ENCODE measurements around the gene RASD2.
A peak's percentile ranks its signal among the peaks of the same experiment; 100 is the strongest.
"Not testable (repeated sequence)": the region's sequence is repeated elsewhere in the genome, so short reads cannot be mapped to it uniquely, and the experiment has no call there.

RASD2 gene

GRCh38 chr22:35540595-35541253 lies at the start of gene RASD2:
TSS of gene RASD2 (plus strand) at chr22:35540831. CDS start at chr22:35546810, 5,979 bp downstream.
- H3K4me3 ChIP-seq (ENCODE audit: low read length), result no peak within 1 kb of the TSS
- peak within 1 kb of the TSS; percentile 50 for H3K9ac ChIP-seq (ENCODE audit: low read length)
- H3K4me1 ChIP-seq (ENCODE audit: control insufficient read depth, insufficient read depth, low read length), result peaks cover 13% of the 10 kb centered on the region
- no peaks in the 10 kb centered on the region for H3K36me3 ChIP-seq (ENCODE audit: control insufficient read depth, insufficient read depth, low read length)
- H3K9me3 ChIP-seq (ENCODE audit: control insufficient read depth, low read length), result no peaks in the 10 kb centered on the region
- H3K27me3 ChIP-seq (ENCODE audit: control insufficient read depth, insufficient read depth, low read length), result peaks cover 44% of the 10 kb centered on the region

- H3K27me3 ChIP-seq (ENCODE audit: control insufficient read depth, insufficient read depth, low read length); H3K4me3 ChIP-seq (ENCODE audit: low read length); H3K9me3 ChIP-seq (ENCODE audit: control insufficient read depth, low read length); H3K9ac ChIP-seq (ENCODE audit: low read length); H3K4me1 ChIP-seq (ENCODE audit: control insufficient read depth, insufficient read depth, low read length); H3K36me3 ChIP-seq (ENCODE audit: control insufficient read depth, insufficient read depth, low read length): not testable (repeated sequence)
Observed at GRCh38 chr22:35491061-35491907, 49.3 kb upstream of the RASD2 start.

GRCh38 chr22:35491908-35492380 lies 48.7 kb upstream of the RASD2 start:
- no peak overlapping the region for H3K9ac ChIP-seq (ENCODE audit: low read length)
- H3K9me3 ChIP-seq (ENCODE audit: control insufficient read depth, low read length), result no peaks in the 10 kb centered on the region
- H3K4me3 ChIP-seq (ENCODE audit: low read length), result no peak overlapping the region
- H3K4me1 ChIP-seq (ENCODE audit: control insufficient read depth, insufficient read depth, low read length), result no peaks in the 10 kb centered on the region
- peaks cover 7% of the 10 kb centered on the region for H3K27me3 ChIP-seq (ENCODE audit: control insufficient read depth, insufficient read depth, low read length)
- no peaks in the 10 kb centered on the region for H3K36me3 ChIP-seq (ENCODE audit: control insufficient read depth, insufficient read depth, low read length)

GRCh38 chr22:35493074-35493473 lies 47.6 kb upstream of the RASD2 start:
- H3K4me1 ChIP-seq (ENCODE audit: control insufficient read depth, insufficient read depth, low read length), result peaks cover under 1% of the 10 kb centered on the region
- no peaks in the 10 kb centered on the region for H3K36me3 ChIP-seq (ENCODE audit: control insufficient read depth, insufficient read depth, low read length)
- H3K9ac ChIP-seq (ENCODE audit: low read length), result no peak overlapping the region
- H3K27me3 ChIP-seq (ENCODE audit: control insufficient read depth, insufficient read depth, low read length), result peaks cover 7% of the 10 kb centered on the region
- no peaks in the 10 kb centered on the region for H3K9me3 ChIP-seq (ENCODE audit: control insufficient read depth, low read length)
- H3K4me3 ChIP-seq (ENCODE audit: low read length), result no peak overlapping the region

GRCh38 chr22:35495711-35496110 lies 44.9 kb upstream of the RASD2 start:
- not testable (repeated sequence) for H3K9me3 ChIP-seq (ENCODE audit: control insufficient read depth, low read length); H3K9ac ChIP-seq (ENCODE audit: low read length); H3K4me1 ChIP-seq (ENCODE audit: control insufficient read depth, insufficient read depth, low read length); H3K36me3 ChIP-seq (ENCODE audit: control insufficient read depth, insufficient read depth, low read length); H3K4me3 ChIP-seq (ENCODE audit: low read length)
- peaks cover 11% of the 10 kb centered on the region for H3K27me3 ChIP-seq (ENCODE audit: control insufficient read depth, insufficient read depth, low read length)

- Histone ChIP-seq H3K9me3 (ENCODE audit: control insufficient read depth, low read length) (no peaks in the 10 kb centered on the region), H3K4me3 (ENCODE audit: low read length) (no peak overlapping the region), H3K4me1 (ENCODE audit: control insufficient read depth, insufficient read depth, low read length) (peaks cover 3% of the 10 kb centered on the region), H3K36me3 (ENCODE audit: control insufficient read depth, insufficient read depth, low read length) (no peaks in the 10 kb centered on the region), H3K27me3 (ENCODE audit: control insufficient read depth, insufficient read depth, low read length) (peaks cover 11% of the 10 kb centered on the region), H3K9ac (ENCODE audit: low read length) (no peak overlapping the region)
Observed at GRCh38 chr22:35496768-35497312, 43.8 kb upstream of the RASD2 start.

GRCh38 chr22:35498026-35498800 lies 42.4 kb upstream of the RASD2 start:
- Histone ChIP-seq H3K27me3 (ENCODE audit: control insufficient read depth, insufficient read depth, low read length) (peaks cover 11% of the 10 kb centered on the region), H3K9ac (ENCODE audit: low read length) (peak overlapping the region; percentile 28), H3K36me3 (ENCODE audit: control insufficient read depth, insufficient read depth, low read length) (no peaks in the 10 kb centered on the region), H3K4me1 (ENCODE audit: control insufficient read depth, insufficient read depth, low read length) (peaks cover 3% of the 10 kb centered on the region), H3K4me3 (ENCODE audit: low read length) (no peak overlapping the region), H3K9me3 (ENCODE audit: control insufficient read depth, low read length) (no peaks in the 10 kb centered on the region)

- Histone ChIP-seq H3K9ac (ENCODE audit: low read length) (no peak overlapping the region), H3K27me3 (ENCODE audit: control insufficient read depth, insufficient read depth, low read length) (peaks cover 6% of the 10 kb centered on the region), H3K9me3 (ENCODE audit: control insufficient read depth, low read length) (no peaks in the 10 kb centered on the region), H3K4me1 (ENCODE audit: control insufficient read depth, insufficient read depth, low read length) (peaks cover 11% of the 10 kb centered on the region), H3K4me3 (ENCODE audit: low read length) (no peak overlapping the region), H3K36me3 (ENCODE audit: control insufficient read depth, insufficient read depth, low read length) (no peaks in the 10 kb centered on the region)
Observed at GRCh38 chr22:35502836-35503235, 37.8 kb upstream of the RASD2 start.

- Histone ChIP-seq H3K27me3 (ENCODE audit: control insufficient read depth, insufficient read depth, low read length) (no peaks in the 10 kb centered on the region), H3K9ac (ENCODE audit: low read length) (no peak overlapping the region), H3K9me3 (ENCODE audit: control insufficient read depth, low read length) (no peaks in the 10 kb centered on the region), H3K36me3 (ENCODE audit: control insufficient read depth, insufficient read depth, low read length) (no peaks in the 10 kb centered on the region), H3K4me1 (ENCODE audit: control insufficient read depth, insufficient read depth, low read length) (peaks cover 8% of the 10 kb centered on the region), H3K4me3 (ENCODE audit: low read length) (no peak overlapping the region)
Observed at GRCh38 chr22:35505399-35506258, 35.0 kb upstream of the RASD2 start.

GRCh38 chr22:35506259-35506570 lies 34.4 kb upstream of the RASD2 start:
- no peaks in the 10 kb centered on the region for H3K36me3 ChIP-seq (ENCODE audit: control insufficient read depth, insufficient read depth, low read length)
- H3K9ac ChIP-seq (ENCODE audit: low read length), result no peak overlapping the region
- no peak overlapping the region for H3K4me3 ChIP-seq (ENCODE audit: low read length)
- no peaks in the 10 kb centered on the region for H3K27me3 ChIP-seq (ENCODE audit: control insufficient read depth, insufficient read depth, low read length)
- peaks cover 8% of the 10 kb centered on the region for H3K4me1 ChIP-seq (ENCODE audit: control insufficient read depth, insufficient read depth, low read length)
- H3K9me3 ChIP-seq (ENCODE audit: control insufficient read depth, low read length), result no peaks in the 10 kb centered on the region

GRCh38 chr22:35507851-35508250 lies 32.8 kb upstream of the RASD2 start:
- not testable (repeated sequence) for H3K9ac ChIP-seq (ENCODE audit: low read length); H3K4me3 ChIP-seq (ENCODE audit: low read length); H3K9me3 ChIP-seq (ENCODE audit: control insufficient read depth, low read length); H3K4me1 ChIP-seq (ENCODE audit: control insufficient read depth, insufficient read depth, low read length); H3K36me3 ChIP-seq (ENCODE audit: control insufficient read depth, insufficient read depth, low read length); H3K27me3 ChIP-seq (ENCODE audit: control insufficient read depth, insufficient read depth, low read length)

Data from mucosa of stomach (tissue), 1 donor.